ENCODE results near the gene POTEG. TPM values are rescaled to one million over a fixed set of nuclear protein-coding genes. Genes with fewer than 3 reads are reported as not detected.
"Not testable (repeated sequence)": the region's sequence is repeated elsewhere in the genome, so short reads cannot be mapped to it uniquely, and the experiment has no call there.

POTEG gene
- total RNA-seq, 1 experiment from 2014 or later = not detected

DNA sequence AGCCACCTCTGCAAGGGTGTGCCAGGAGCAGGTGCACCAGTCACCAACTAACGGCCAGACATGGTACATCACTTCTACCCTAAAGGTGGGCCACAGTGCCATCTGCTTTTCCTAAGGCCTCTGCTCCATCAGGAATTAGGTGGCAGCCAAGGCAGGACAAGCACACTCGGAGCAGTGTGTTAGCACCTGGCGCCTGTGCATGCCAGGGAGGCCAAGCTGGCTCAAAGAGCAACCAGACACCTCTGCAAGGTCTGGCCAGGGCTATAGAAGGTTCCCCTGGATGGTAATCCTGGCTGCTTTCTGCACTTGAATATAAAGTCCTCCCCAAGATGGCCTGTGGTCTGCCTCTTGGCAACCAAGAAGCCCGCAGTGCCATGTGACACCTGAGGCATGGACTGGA is 45.4 kb downstream of the POTEG start:
- not testable (repeated sequence) for H3K27ac ChIP-seq; H3K36me3 ChIP-seq; H3K9me3 ChIP-seq (replicated peaks); H3K4me3 ChIP-seq; H3K4me1 ChIP-seq; H3K27me3 ChIP-seq; DNase-seq

DNA sequence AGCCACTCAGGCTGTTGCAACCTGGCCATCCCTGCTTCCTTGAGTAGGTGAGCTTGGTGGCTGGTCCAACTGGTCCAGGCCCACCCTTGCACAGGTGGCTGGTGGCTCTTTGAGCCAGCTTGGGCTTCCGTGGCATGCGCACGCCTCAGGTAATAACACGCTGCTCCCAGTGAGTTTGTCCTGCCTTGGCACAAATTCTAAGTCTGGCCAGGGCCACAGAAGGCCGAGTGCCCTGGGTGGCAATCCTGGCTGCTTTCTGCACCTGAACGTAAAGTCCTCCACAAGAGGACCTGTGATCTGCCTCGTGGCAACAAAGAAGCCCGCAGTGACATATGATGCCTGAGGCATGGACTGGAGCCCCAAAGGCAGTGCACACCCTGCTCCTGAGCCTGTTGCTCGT is 47.1 kb downstream of the POTEG start:
- not testable (repeated sequence) for DNase-seq; H3K36me3 ChIP-seq; H3K4me3 ChIP-seq; H3K27ac ChIP-seq; H3K4me1 ChIP-seq; H3K27me3 ChIP-seq; H3K9me3 ChIP-seq (replicated peaks)

DNA sequence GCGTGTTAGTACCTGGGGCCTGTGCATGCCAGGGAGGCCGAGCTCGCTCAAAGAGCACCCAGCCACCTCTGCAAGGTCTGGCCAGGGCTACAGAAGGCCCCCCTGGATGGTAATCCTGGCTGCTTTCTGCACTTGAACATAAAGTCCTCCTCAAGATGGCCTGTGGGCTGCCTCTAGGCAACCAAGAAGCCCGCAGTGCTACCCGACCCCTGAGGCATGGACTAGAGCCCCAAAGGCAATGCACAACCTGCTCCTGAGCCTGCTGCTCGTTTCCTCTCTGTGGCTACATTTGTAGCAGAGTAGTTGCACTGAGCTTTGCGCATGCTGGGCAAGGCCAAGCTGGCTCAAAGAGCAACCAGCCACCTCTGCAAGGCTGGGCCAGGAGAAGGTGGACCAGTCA is 47.8 kb downstream of the POTEG start:
- H3K4me1 ChIP-seq; H3K9me3 ChIP-seq (replicated peaks); H3K36me3 ChIP-seq; H3K4me3 ChIP-seq; H3K27me3 ChIP-seq; DNase-seq; H3K27ac ChIP-seq: not testable (repeated sequence)

DNA sequence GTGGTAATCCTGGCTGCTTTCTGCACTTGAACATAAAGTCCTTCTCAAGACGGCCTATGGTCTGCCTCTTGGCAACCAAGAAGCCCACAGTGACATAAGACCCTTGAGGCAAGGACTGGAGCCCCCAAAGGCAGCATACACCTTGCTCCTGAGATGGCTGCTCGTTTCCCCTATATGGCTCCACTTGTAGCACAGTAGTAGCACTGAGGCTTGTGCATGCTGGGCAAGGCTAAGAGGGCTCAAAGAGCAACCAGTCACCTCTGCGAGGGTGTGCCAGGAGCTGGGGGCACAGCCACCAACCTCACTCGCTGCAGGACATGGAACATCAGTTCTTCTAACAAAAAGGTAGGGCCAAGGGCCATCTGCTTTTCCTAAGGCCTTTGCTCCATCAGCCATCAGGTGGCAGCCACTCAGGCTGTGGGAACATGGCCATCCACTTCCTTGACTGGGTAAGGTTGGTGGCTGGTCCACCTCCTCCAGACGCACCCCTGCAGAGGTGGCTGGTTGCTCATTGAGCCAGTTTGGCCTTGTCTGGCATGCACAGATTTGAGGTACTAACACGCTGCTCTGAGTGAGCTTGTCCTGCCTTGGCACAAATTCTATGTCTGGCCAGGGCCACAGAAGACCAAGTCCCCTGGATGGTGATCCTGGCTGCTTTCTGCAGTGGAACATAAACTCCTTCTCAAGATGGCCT is 49.9 kb downstream of the POTEG start:
- not testable (repeated sequence) for H3K9me3 ChIP-seq (replicated peaks); H3K27ac ChIP-seq; H3K27me3 ChIP-seq; H3K36me3 ChIP-seq; H3K4me3 ChIP-seq; H3K4me1 ChIP-seq; DNase-seq

DNA sequence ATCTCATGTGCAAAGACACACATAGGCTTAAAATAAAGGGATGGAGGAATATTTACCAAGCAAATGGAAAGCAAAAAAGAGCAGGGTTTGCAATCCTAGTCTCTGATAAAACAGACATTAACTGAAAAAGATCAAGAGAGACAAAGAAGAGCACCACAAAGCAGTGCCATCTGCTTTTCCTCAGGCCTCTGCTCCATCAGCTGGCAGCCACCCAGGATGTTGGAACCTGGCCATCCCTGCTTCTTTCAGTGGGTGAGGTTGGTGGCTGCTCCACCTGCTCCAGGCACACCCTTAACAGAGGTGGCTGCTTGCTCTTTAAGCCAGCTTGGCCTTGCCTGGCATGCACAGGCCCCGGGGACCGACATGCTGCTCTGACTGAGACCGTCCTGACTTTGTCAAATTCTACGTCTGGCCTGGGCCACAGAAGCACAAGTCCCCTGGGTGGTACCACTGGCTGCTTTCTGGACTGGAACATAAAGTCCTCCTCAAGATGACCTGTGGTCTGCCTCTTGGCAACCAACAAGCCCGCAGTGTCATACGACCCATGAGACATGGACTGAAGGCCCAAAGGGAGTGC is 51.0 kb downstream of the POTEG start:
- not testable (repeated sequence) for H3K9me3 ChIP-seq (replicated peaks); H3K4me1 ChIP-seq; DNase-seq; H3K36me3 ChIP-seq; H3K27me3 ChIP-seq; H3K4me3 ChIP-seq; H3K27ac ChIP-seq

DNA sequence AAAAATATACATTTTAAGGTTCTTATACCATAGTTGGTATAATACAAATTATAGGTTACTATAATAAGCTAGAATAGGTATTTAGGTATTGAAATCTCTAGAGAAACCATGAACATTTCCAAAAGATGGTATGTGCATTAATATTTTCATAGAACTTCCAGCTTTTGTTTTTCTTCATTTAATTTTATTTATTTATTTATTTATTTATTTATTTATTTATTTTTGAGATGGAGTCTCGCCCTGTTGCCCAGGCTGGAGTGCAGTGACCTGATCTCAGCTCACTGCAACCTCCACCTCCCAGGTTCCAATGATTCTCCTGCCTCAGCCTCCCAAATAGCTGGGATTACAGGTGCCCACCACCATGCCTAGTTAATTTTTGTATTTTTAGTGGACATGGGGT is 54.0 kb downstream of the POTEG start:
- not testable (repeated sequence) for H3K36me3 ChIP-seq; H3K27me3 ChIP-seq; H3K9me3 ChIP-seq (replicated peaks); DNase-seq; H3K27ac ChIP-seq; H3K4me3 ChIP-seq; H3K4me1 ChIP-seq

DNA sequence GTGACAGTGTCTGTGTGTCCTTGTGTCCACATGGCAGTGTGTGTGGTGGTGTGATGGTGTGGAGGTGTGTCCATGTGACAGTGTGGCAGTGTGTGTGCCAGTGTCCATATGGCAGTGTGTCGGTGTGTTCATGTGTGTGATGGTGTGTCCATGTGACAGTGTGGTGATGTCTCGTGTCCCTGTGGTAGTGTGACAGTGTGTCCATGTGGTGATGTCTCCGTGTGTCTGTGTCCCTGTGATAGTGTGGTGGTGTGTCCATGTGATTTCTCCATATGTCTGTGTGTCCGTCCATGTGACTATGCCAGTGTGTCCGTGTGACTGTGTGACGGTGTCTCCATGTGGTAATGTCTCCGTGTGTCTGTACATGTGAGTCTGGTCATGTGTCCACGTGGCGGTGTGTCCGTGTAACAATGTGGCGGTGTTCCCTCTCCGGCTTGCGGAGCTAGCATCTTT is 59.7 kb downstream of the POTEG start:
- H3K9me3 ChIP-seq (replicated peaks); H3K4me3 ChIP-seq; H3K27me3 ChIP-seq; H3K36me3 ChIP-seq; H3K27ac ChIP-seq; DNase-seq; H3K4me1 ChIP-seq: not testable (repeated sequence)

DNA sequence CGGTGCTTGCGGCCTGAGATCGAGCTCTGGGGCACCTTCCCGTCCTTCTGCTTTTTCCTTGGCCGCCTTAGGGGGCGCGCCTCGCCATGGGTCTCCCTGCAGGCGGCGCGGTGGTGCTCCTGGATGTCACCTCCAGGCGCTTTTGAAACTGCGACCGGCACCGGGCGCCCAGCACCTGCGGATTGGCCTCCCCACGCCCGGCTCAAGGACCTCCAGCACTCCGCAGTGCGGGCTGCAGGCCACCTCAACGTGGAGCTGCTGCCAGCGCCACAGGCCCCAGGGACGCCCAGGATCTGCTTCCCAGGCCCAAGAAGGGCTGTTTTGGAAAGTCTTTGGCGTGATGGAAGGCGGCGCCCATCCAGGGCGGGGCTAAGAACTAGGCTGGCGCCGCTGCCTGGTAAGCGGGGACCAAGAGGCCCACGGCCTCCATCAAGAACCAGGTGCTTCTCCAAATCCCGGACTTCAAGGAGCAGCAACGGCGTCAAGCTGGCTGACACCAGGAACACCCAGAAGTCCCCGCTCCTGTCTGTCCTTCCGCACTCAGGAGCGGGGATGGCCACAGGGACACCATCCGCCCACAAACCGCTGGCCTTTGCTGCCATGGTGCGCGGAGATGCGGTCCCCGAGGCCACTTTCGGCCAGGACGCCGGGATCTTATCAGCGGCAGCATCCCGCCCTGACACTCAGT is 61.2 kb downstream of the POTEG start:
- H3K36me3 ChIP-seq; H3K4me3 ChIP-seq; H3K27ac ChIP-seq; H3K9me3 ChIP-seq (replicated peaks); H3K27me3 ChIP-seq; DNase-seq; H3K4me1 ChIP-seq: not testable (repeated sequence)

DNA sequence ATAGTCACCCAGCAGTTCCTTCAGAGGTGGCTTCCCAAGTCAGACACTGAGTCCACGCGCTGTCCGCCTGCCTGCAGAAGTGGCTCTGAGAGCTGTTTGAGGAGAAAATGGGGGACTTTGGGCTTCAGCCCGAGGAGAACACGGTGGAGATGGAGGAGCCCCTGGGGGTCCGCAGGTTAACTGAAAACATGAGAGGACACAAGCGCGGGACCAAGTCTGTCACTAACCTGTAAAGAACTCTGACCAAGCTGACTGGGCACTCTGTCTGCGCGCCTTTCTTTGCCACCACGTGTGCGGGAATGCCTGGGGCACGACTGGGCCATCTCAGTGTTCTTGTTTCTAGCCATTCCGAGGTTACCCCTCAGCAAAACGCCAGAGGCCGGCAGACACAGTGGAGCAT is 62.4 kb downstream of the POTEG start:
- H3K27ac ChIP-seq; H3K4me3 ChIP-seq; H3K4me1 ChIP-seq; H3K9me3 ChIP-seq (replicated peaks); DNase-seq; H3K27me3 ChIP-seq; H3K36me3 ChIP-seq: not testable (repeated sequence)

DNA sequence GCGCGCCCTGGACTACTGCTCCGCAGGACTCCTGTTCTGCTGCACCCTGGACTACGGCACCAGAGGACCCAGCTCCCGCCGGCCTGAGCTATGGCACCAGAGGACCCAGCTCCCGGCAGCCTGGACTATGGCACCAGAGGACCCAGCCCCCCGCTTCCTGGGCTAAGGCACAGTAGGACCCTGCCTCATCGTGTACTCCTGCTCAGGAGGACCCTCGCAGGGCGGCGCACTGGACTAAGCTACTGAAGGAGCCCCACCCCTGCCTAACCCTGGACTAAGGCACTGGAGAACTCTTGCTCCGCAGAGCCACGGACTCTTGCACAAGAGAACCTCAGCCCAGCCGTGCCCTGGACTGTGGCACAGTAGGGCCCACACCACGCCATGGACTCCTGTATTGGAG is 71.3 kb downstream of the POTEG start:
- H3K4me1 ChIP-seq; DNase-seq; H3K27ac ChIP-seq; H3K9me3 ChIP-seq (replicated peaks); H3K36me3 ChIP-seq; H3K4me3 ChIP-seq; H3K27me3 ChIP-seq: not testable (repeated sequence)

DNA sequence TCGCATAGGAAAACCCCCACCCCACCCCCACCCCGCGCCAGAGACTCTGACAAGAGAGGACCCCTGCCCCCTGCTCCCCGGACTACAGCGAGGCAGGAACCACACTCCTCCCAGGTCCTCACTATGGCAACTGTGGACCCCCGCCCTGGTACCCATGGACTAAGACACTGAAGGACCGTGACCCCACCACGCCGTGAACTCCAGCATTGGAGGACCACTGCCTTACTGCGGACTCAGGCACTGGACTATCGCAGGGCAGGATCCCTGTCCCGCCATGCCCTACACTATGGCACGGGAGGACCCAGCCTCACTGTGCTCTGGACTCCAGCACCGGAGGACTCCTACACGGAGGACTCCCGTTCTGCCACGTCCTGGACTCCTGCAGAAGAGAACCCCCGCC is 71.8 kb downstream of the POTEG start:
- H3K4me1 ChIP-seq; H3K4me3 ChIP-seq; H3K27me3 ChIP-seq; H3K9me3 ChIP-seq (replicated peaks); H3K27ac ChIP-seq; H3K36me3 ChIP-seq; DNase-seq: not testable (repeated sequence)

DNA sequence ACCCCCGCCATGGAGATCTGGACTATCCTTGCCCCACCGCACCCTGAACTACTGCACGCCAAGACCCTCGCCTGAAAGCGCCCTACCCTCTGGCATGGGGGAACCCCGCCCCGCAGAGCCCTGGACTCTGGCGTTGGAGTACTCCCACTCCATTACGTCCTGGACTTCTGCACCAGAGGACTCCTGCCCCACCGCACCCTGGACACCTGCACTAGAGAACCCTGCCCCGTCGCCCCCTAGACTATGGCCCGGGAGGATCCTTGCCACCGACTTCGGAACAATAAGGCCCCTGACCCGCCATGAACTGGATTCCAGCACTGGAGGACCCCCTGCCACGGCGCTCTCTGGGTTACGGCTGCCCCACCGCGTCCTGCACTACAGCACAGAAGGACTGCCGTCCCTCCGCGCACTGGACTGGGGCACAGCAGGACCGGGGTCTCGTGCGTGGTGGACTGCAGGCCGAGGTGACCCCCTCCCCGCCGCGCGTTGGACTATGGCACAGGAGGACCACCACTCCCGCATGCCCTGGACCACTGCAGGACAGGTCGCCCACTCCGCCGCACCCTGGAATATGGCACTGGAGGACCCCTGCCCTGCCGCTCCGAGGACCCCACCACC is 72.4 kb downstream of the POTEG start:
- not testable (repeated sequence) for H3K36me3 ChIP-seq, H3K27ac ChIP-seq

DNA sequence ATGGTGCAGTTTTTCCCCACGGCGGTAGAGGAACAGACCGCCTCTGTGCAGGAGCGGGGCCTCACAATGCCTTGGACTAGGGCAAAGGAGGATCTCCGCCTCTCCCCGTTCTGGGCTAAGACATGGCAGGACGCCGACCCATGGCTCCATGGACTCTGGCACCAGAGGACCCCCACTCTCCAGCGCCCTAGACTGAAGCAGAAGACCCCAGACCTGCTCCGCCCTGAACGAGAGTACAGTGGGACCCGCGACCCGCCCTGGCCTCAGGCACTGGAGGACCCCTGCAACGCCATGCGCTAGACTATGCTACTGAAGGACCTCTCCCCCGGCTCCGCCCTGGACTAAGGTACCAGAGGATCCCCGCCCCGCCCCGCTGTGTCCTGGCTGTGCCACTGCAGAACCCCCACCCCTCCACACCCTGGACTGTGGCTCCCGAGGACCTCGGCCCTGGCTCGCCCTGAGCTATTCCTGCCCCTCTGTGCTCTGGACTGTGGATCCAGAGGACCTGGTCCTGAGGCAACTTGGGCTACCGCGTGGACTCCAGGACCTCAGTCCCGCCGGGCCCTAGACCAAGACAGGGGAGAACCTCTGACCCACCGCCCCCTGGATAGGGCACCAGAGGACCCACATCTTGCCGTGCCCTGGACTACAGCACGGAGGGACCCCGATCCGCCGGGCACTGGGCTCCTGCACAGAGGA is 73.1 kb downstream of the POTEG start:
- not testable (repeated sequence) for H3K9me3 ChIP-seq (replicated peaks); H3K4me3 ChIP-seq; DNase-seq; H3K36me3 ChIP-seq; H3K27me3 ChIP-seq; H3K27ac ChIP-seq; H3K4me1 ChIP-seq

More for the DNA sequence above, 72.4 kb downstream of the POTEG start:
- H3K4me3 ChIP-seq; H3K4me1 ChIP-seq; H3K27me3 ChIP-seq; H3K9me3 ChIP-seq (replicated peaks); DNase-seq: not testable (repeated sequence)

Measured in SJCRH30 (cell line).